ENCODE data around the gene FN1.

GRCh38 chr2:215384710-215385109, 51.2 kb downstream of the FN1 start:
- TF ChIP-seq POLR2A (IDR thresholded peaks at IDR 0.05) (no peak), CTCF (IDR thresholded peaks at IDR 0.05) (no peak), EP300 (IDR thresholded peaks at IDR 0.05) (no peak), POLR2AphosphoS5 (IDR thresholded peaks at IDR 0.05) (no peak)

Measured in stomach (tissue), 4 donors.